C4-2B (cell line): Measurements from ENCODE around the gene C16orf78.

Experiments
- H3K27ac ChIP-seq: fragments of 450-650 bp; 2 replicates; pipeline ENCODE4 v1.5.1; 2017
- CTCF ChIP-seq: fragments of 450-650 bp; conservative IDR thresholded peaks from 2 replicates; pipeline ENCODE4 v1.5.1; 2017; ENCODE audit warnings: mild to moderate bottlenecking
- ZFX ChIP-seq: fragments of 450-650 bp; IDR thresholded peaks from 2 replicates; pipeline ENCODE4 v1.6.1; 2017

C16orf78 gene

GRCh38 chr16:49373504-49373903 lies at the start of gene C16orf78:
C16orf78 (plus strand) TSS chr16:49373804; CDS start chr16:49373940, 136 bp downstream.
- no peak for TF ChIP-seq CTCF
- TF ChIP-seq ZFX = no peak
- no peak within 1 kb of the TSS for H3K27ac ChIP-seq

GRCh38 chr16:49324703-49325102 lies 48.9 kb upstream of the C16orf78 start:
- no peak overlapping the region for H3K27ac ChIP-seq
- TF ChIP-seq ZFX (no peak), CTCF (no peak)

GRCh38 chr16:49327466-49327865 lies 46.1 kb upstream of the C16orf78 start:
- TF ChIP-seq ZFX = no peak
- TF ChIP-seq CTCF = no peak

GRCh38 chr16:49328325-49328724 lies 45.3 kb upstream of the C16orf78 start:
- no peak for TF ChIP-seq ZFX
- no peak for TF ChIP-seq CTCF
- H3K27ac ChIP-seq = no peak overlapping the region

More at GRCh38 chr16:49327466-49327865, 46.1 kb upstream of the C16orf78 start:
- no peak overlapping the region for H3K27ac ChIP-seq

- H3K27ac ChIP-seq = no peak overlapping the region
- TF ChIP-seq ZFX (no peak), CTCF (no peak)
These were observed 42.9 kb upstream of the C16orf78 start for GRCh38 chr16:49330562-49331201.

- TF ChIP-seq CTCF (no peak), ZFX (no peak)
- no peak overlapping the region for H3K27ac ChIP-seq
These were observed 40.9 kb upstream of the C16orf78 start for GRCh38 chr16:49332589-49333258.

GRCh38 chr16:49333259-49333597 lies 40.4 kb upstream of the C16orf78 start:
- no peak overlapping the region for H3K27ac ChIP-seq
- TF ChIP-seq CTCF (no peak), ZFX (no peak)
